RPMI7951 (cell line): ENCODE data around the gene ACLY. TPM values are rescaled to one million over a fixed set of nuclear protein-coding genes. Genes with fewer than 3 reads are reported as not detected.
"Not testable (repeated sequence)": the region's sequence is repeated elsewhere in the genome, so short reads cannot be mapped to it uniquely, and the experiment has no call there.

Experiments
- DNase-seq: peaks from one replicate; pipeline ENCODE4 v3.0.0-alpha.2; 2012; ENCODE audit warnings: low read depth
- total RNA-seq: library from RNA; depleted of rRNA; stranded (reverse); fragments of >200 nt; shearing (Covaris generic); gene quantifications from 2 replicates; pipeline ENCODE4 v1.2.3, GENCODE V29; 2014

Gene ACLY
- total RNA-seq, 1 experiment from 2014 or later: 98.2 TPM

DNA sequence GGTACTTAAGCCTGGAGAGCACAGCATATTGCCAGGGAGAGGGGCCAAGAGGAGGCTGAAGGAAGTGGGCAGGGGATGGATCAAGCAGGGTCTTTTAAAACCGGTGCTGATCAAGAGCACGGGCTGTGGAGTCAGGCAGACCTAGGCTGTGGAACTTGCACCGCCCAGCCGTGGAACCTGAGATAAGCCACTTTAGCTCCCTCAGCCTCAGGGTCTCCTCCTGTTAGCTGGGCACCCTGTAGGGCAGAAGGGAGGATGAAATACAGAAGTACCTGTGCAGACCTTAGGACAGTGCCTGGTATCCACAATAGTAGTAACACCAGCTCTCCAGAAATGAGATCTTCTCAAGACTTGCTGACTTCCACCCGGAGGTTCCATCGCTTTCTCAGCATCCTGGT is 20.9 kb upstream of the ACLY start:
- DNase-seq: no peak

DNA sequence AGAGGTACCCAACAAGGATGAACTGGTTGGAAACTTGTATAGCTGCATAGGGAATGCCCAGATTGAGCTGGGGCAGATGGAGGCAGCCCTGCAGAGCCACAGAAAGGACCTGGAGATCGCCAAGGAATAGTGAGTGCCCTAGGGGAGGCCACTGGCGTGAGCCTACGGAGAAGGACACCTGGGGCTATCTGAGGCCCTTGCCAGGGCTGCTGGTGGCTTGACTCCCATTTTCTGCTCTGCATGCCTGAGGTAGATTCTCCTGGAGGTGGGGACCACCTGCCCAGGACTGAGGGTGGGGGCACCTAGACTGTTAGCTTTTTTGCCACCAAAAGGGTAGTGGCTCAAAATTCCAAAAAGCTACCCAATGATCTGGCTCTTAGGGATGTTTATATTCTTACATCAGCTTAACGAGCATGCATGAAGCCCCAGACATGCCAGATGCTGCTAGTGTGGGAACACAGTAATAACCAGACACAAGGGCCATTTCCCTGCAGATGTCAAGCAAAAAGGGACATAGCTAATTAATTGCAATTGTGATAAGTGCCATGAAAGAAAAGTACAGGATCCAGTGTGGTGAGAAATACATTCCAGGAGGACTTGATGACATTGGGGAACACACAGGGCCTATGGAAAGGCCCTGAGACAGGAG is 20.4 kb upstream of the ACLY start:
- no peak for DNase-seq

DNA sequence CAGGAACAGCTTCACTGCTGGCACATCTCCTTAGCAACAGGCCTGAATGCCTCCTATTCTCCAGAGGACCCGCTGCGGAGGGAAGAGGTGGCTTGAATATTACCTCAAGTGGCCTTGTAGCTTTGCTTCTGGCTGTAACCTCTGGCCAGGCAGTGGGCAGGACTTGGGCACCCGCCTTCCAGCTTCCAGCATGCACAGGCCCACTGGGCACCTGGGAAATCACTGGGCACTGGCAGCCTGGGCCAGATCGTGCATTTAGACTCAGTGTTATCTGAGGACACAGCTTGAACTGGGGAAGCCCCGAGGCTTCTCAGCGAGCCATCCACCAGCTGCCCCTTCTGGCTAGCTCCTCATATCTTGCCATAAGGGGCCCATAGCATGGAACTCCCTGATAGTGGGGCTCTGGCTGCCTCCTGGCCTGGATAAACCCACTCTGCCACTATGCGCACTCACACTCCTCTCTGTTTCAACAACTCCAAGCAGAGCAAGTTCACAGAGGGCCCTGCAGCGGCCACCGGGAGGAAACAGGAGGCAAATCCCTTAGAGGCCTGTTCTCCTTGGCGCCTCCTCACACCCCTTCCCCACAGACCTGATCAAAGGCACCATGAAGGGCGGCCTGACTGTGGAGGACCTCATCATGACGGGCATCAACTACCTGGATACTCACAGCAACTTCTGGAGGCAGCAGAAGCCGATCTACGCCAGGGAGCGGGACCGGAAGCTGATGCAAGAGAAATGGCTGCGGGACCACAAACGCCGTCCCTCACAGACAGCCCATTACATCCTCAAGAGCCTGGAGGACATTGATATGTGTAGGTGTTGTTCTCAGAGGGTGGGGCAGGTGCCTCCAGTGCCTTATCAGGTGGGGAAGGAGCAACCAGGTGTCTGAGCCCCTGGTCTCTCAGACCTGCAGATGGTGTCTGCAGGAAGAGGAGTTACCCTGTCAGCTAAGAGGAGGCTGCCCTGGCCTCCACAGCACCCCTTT is 19.5 kb upstream of the ACLY start:
- DNase-seq: no peak

- DNase-seq: no peak
Measured at GRCh38 chr17:41935641-41936040, 16.9 kb upstream of the ACLY start.

DNA sequence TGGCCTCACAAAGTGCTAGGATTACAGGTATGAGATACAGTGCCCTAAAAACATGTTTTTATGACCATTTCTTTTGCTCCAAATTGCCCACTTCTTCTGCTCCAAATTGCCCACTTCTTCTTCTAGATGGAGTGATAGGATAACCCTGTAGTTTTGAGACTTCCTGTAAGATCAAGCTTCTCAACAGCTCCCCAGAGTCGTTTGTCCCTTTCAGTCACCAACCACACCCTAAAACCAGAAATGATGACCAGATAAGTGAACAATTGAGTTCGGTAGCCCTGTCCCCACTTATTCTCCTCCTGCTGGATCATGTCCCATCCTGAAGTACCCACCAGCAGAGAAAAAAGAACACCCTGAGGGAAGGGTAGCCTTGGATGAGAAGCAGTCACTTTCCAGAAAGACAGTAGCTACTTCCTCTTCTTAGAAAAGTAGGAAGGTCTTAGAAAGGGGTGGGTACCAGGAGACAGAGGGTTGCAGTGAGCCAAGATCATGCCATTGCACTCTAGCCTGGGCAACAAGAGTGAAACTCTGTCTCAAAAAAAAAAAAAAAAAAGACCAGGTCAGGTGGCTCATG is 14.2 kb upstream of the ACLY start:
- DNase-seq: no peak

GRCh38 chr17:41931715-41932114 is 13.0 kb upstream of the ACLY start:
- DNase-seq: not testable (repeated sequence)

DNA sequence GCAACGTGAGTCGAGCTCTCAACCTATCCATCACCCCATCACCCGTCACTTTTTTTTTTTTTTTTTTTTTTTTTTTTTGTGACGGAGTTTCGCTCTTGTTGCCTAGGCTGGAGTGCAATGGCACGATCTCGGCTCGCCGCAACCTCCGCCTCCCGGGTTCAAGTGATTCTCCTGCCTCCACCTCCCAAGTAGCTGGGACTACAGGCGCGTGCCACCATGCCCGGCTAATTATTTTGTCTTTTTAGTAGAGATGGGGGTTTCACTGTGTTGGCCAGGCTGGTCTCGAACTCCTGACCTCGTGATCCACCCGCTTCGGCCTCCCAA is 12.0 kb upstream of the ACLY start:
- not testable (repeated sequence) for DNase-seq

DNA sequence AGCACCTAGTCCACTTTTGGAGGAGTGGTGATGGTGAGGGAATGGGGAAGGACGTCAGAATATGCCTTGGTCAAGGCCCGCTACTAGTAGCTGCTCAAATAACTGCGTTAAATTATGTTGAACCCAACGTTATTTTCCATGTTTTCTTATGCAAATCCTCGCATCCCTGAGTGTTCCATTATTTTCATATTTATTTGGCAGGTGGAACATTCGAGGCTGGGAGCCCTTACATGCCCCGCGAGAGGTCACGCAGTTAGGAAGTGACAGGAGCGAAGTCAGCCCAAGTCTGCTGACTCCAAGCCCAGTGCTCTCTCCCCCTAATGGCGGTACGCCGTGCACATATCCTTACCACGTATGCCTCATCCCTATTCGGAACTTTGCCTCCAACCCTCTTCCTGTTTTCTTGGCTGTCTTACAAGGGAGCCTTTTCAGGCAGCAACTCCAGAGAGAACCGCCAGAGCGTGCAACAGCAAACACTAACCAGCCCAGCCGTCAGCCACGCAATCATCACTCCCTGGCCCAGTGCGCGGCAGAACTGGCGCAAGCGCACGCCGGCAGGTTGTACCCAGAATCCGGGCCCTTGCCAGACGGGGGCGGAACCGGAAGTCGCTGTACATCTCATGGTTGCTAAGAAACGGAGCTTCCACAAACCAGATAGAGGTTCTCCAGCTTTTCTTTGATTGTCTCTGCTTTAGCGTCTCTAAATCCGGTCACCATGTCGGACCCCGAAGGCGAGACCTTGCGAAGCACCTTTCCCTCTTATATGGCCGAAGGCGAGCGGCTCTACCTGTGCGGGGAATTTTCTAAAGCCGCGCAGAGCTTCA is 11.5 kb upstream of the ACLY start, which contains the start of gene ODAD4:
Gene ODAD4 (plus strand): TSS at position 609 of the 824 bp plus-strand sequence. CDS start 107 bp downstream, at position 716.
- peak; percentile 96 for DNase-seq

- no peak for DNase-seq
Measured at GRCh38 chr17:41928693-41929251, 10.0 kb upstream of the ACLY start.

DNA sequence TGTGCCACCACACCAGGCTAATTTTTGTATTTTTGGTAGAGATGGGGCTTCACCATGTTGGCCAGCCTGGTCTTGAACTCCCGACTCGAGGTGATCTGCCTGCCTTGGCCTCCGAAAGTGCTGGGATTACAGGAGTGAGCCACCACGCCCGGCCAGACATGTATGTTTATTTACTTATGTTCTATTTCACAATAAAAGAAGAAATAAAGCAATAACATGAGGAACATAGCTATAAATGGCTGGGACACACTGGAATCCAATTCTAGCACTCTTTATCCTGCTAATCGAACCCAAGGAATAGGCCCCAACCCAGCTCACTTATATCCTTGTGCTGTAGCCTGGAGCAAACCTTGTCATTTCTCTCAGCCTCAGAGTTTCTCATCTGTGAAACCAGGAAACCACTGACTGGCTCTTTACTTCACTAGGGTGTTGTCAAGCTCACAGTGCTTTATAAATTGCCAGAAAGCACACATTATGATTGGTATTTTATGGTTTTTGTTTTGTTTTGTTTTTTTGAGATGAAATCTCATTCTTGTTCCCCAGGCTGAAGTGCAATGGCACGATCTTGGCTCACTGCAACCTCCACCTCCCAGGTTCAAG is 7.3 kb upstream of the ACLY start:
- no peak for DNase-seq

DNA sequence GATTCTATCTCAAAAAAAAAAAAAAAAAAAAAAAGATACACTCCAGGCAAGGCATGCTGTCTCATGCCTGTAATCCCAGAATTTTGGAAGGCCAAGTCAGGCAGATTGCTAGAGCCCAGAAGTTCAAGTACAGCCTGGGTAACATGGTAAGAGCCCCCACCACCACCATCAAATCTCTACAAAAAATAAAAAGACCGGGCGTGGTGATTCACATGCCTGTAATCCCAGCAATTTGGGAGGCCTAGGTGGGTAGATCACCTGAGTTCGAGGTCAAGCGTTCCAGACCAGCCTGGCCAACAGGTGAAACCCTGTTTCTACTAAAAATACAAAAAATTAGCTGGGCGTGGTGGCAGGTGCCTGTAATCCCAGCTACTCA is 1.8 kb upstream of the ACLY start:
- DNase-seq: no peak

- DNase-seq: no peak
Measured at GRCh38 chr17:41919840-41920579, 1.3 kb upstream of the ACLY start.

- no peak for DNase-seq
Measured at GRCh38 chr17:41919165-41919817, 540 bp upstream of the ACLY start.

DNA sequence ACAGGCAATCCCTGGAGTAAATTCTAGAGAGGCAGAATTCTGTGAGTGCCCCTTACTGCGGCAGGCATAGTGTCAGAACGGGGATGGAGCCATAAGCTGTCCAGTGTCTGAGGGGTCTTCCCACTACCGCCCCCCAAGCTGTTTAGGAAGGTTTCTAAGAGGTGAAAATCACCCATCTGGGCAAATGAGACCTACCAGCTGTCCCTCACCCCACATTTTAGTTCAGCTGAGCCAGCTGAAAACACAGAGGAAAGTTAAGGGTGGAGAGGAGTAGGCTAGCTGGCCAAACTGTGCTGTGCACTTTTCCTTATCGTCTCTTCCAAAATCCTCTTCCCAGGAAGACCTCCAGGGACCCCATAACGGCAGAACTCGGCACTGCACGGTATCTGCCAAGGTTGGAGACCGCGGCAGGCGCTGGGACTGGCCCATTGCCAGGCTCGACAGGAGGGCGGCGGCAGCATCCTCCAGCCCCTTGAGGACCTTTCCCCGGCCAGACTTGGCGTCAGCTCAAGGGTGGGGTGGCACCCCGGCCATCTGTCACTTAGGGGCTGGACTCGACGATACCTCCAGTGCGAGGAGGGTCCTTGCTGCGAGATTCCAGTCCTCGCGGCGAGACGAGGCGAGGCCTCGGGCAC is 955 bp downstream of the ACLY start:
- peak; percentile 47 for DNase-seq

GRCh38 chr17:41917192-41917591 is 1.6 kb downstream of the ACLY start:
- peak; percentile 45 for DNase-seq

- no peak for DNase-seq
Measured at GRCh38 chr17:41915566-41915965, 3.2 kb downstream of the ACLY start.

- DNase-seq: no peak
Measured at GRCh38 chr17:41915020-41915419, 3.7 kb downstream of the ACLY start.

DNA sequence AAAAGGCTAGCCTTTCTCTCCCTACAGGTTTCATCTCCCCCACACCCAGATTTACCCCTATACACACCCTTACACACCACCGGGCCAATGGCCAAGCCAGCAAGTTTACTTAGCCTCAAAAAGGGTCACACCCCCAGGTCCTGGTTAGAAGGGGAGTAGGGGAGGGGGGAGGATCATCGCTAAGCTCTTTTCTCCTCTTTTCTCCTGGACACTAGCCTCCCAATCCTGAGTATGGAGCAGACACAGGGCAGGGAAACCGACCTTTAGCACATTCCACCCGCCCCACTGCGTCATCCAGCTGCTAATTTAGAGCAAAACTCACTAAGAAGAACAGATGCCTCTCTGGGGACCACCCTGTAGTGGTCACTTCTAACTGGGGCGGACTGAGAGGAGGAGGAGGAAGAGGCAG is 4.4 kb downstream of the ACLY start:
- DNase-seq: no peak

DNA sequence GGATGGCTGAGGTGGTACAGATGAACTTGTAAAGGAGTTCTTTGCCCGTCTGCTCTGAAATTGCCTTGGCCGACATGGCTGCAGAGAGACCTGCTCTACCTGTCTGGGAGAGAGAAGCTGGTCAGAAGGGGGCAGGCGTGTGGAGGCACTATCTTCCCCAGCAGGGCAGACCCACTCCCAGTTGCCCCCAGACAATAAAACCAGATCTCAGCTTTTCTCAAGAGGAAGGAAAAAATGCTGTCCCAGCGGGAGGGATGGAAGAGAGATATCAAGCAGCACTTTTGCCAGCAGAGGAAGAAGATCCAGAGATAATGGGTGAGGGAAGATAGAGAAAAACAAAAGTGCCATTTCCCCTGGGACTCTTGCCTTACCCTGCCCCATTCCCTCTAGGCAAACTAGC is 5.0 kb downstream of the ACLY start:
- no peak for DNase-seq
